ENCODE measurements around the gene SAGE1.
"Not testable (repeated sequence)": the region's sequence is repeated elsewhere in the genome, so short reads cannot be mapped to it uniquely, and the experiment has no call there.

The SAGE1 gene, protein sequence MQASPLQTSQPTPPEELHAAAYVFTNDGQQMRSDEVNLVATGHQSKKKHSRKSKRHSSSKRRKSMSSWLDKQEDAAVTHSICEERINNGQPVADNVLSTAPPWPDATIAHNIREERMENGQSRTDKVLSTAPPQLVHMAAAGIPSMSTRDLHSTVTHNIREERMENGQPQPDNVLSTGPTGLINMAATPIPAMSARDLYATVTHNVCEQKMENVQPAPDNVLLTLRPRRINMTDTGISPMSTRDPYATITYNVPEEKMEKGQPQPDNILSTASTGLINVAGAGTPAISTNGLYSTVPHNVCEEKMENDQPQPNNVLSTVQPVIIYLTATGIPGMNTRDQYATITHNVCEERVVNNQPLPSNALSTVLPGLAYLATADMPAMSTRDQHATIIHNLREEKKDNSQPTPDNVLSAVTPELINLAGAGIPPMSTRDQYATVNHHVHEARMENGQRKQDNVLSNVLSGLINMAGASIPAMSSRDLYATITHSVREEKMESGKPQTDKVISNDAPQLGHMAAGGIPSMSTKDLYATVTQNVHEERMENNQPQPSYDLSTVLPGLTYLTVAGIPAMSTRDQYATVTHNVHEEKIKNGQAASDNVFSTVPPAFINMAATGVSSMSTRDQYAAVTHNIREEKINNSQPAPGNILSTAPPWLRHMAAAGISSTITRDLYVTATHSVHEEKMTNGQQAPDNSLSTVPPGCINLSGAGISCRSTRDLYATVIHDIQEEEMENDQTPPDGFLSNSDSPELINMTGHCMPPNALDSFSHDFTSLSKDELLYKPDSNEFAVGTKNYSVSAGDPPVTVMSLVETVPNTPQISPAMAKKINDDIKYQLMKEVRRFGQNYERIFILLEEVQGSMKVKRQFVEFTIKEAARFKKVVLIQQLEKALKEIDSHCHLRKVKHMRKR

DNA sequence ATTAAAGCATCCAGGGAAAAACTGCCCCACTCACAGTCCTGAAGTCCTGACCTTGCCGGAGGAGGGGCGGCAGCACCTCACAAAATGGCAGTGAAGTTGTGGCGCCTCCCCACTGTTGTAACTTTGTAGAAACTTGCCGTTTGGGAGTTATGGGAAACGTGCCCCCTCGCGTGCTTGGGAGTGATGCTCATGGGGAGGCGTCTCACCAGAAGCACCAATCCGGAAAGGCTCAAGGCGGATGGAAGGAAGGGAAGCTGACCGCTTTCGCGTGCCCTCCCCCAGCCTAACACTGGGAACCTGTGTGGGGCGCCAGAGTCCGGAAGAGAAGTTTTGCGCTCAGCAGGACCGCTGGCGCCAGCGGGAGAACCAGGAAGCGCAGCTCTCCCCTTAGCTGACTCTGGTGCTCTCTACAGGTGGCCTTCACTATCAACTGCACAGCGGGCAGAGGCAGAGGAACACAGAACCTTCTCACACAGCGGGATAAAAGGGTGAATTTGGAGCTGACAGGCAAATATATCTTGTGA lies at the start of gene SAGE1, which contains the start of gene CT45A10:
TSS of gene SAGE1 (plus strand) at position 423 of the 524 bp plus-strand sequence. CDS start 2,527 bp downstream, outside the sequence.
TSS of gene CT45A10 (minus strand) at position 151 of the 524 bp plus-strand sequence. CDS start 8,100 bp downstream, outside the sequence.
- no peak for DNase-seq (ENCODE audit: low read depth in 2 of 2)

- DNase-seq (ENCODE audit: low read depth in 2 of 2): not testable (repeated sequence)
These were observed 39.1 kb upstream of the SAGE1 start, which contains the start of gene CT45A8 for GRCh38 chrX:135854438-135854837. Gene CT45A8 (minus strand): TSS chrX:135854538. CDS start chrX:135850783, 3,755 bp downstream.

- not testable (repeated sequence) for DNase-seq (ENCODE audit: low read depth in 2 of 2)
These were observed 21.8 kb upstream of the SAGE1 start, which contains the start of gene CT45A9 for GRCh38 chrX:135871712-135872111. Gene CT45A9 (minus strand): TSS chrX:135871812. CDS start chrX:135868061, 3,751 bp downstream.

GRCh38 chrX:135882741-135883140 lies 10.8 kb upstream of the SAGE1 start:
- not testable (repeated sequence) for DNase-seq (ENCODE audit: low read depth in 2 of 2)

DNA sequence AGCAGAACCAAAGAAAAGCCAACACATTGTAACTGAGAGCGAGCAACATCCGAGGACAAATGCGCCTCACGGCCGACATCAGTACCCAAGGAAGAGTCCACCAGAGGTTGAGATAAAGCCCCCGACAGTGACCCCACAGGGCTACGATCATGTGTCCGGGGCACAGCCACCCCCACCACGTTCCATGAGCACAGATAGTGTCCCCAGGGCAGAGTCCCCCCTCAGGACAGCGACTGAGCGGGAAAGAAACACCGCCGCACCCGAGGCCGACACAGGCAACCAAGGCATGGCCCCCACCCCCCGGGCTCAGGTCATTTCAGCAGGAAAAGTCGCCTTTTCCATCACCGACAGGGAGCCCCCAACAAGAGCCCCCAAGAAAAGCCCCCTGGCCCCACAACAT lies 5.3 kb upstream of the SAGE1 start:
- not testable (repeated sequence) for DNase-seq (ENCODE audit: low read depth in 2 of 2)

- not testable (repeated sequence) for DNase-seq (ENCODE audit: low read depth in 2 of 2)
These were observed 4.5 kb upstream of the SAGE1 start for GRCh38 chrX:135888976-135889375.

GRCh38 chrX:135890087-135890585 lies 3.4 kb upstream of the SAGE1 start:
- no peak for DNase-seq (ENCODE audit: low read depth in 2 of 2)

- DNase-seq (ENCODE audit: low read depth in 2 of 2): no peak
These were observed 735 bp upstream of the SAGE1 start for GRCh38 chrX:135892781-135893180.

DNA sequence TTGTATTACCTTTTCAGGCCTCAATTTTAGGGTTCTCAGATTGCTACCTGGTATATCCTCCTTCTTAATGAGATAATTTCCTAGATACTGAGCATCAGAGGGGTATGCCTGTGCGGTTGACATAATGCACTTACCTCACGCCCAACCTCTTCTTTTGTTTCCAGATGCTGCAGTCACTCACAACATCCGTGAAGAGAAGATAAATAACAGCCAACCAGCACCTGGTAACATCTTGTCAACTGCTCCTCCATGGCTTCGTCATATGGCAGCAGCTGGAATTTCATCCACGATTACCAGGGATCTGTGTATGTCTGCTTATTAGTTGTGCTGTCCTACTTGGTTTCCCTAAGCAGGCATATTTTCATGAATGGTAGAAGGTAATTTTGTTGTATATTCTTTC lies 16.7 kb downstream of the SAGE1 start:
- no peak for DNase-seq (ENCODE audit: low read depth in 2 of 2)

DNA sequence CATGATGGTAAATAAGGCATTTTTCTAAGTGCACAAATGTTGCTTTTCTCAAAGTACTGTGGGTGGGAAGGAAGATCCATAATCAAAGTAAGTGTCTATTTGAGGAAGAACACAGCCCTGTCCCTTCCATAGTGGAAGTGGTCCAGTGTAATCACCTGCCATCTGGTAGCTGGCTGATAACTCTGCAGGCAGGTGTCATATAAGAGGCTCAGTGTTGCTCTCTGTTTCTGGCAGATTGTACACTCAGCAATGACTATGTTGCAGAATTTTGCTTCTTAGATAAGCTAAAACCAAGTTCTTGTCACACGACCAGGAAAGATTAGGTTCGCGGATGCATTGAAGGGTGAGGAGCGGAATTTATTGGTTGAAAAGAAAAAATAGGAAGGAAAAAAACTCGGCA lies 20.9 kb downstream of the SAGE1 start:
- DNase-seq (ENCODE audit: low read depth in 2 of 2): no peak

GRCh38 chrX:135920516-135920915 lies 27.0 kb downstream of the SAGE1 start:
- DNase-seq (ENCODE audit: low read depth in 2 of 2): not testable (repeated sequence)

- no peak for DNase-seq (ENCODE audit: low read depth in 2 of 2)
These were observed 29.8 kb downstream of the SAGE1 start for GRCh38 chrX:135923353-135923752.

GRCh38 chrX:135927897-135928296 lies 34.4 kb downstream of the SAGE1 start:
- no peak for DNase-seq (ENCODE audit: low read depth in 2 of 2)

DNA sequence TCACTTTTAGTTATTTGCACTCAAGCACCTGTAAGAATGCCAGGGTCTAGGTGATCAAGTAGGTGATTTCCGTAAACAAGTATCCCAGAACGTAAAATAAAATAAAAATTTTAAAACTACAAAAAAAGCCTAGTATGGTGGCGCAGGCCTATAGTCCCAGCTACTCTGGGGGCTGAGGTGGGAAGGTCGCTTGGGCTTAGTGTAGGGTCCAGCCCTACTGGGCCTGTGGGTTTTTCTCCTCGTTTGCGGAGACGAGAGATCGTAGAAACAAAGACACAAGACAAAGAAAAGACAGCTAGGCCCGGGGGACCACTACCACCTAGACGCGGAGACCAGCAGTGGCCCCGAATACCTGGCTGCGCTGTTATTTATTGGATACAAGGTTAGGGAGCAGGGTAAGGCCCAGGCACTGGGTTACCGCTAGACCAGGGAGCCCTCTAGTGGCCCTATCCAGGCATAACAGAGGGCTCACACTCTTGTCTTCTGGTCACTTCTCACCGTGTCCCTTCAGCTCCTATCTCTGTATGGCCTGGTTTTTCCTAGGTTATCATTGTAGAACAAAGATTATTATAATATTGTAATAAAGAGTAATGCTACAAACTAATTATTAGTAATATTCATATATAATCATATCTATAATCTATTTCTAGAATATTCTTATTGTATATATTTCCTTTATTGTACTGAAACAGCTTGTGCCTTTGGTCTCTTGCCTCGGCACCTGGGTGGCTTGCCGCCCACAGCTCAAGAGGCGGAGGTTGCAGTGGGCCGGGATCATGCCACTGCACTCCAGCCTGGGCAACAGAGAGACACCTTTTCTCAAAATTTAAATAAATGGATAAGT lies 38.4 kb downstream of the SAGE1 start:
- peak in 1 of 2 donors; percentile 12 for DNase-seq (ENCODE audit: low read depth in 2 of 2)

DNA sequence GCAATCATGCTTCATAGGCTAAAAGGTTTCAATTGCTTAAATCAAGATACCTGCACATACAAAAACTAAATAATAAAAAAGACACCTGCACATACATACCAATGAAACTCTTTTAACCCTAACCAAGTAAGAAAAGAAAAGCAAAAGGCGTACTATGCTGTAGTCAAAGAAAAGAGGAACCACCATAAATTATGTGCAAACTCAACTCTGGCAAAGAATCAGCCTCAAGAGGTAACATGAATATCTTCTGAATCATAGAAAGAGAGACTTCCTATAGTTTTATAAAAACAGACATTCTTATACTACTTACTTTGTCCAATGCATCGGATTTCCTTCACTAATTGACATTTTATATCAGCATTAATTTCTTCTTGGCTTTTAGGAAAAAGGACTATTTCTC lies 51.0 kb downstream of the SAGE1 start:
- DNase-seq (ENCODE audit: low read depth in 2 of 2): no peak

- no peak for DNase-seq (ENCODE audit: low read depth in 2 of 2)
These were observed 57.8 kb downstream of the SAGE1 start for GRCh38 chrX:135951291-135951690.
